AG09309 (cell line): Measurements from ENCODE around the gene LDLRAD3.

Experiments
- DNase-seq: peaks from one replicate; pipeline ENCODE4 v3.0.0-alpha.2; 2010; ENCODE audit warnings: low read depth
- H3K4me3 ChIP-seq: 2 replicates; pipeline ENCODE4 v1.5.1; 2011; ENCODE audit warnings: mild to moderate bottlenecking, low read depth, low read length, moderate library complexity; ENCODE audit not compliant: control insufficient read depth
- CTCF ChIP-seq: IDR thresholded peaks from 2 replicates; pipeline ENCODE4 v1.5.1; 2011; ENCODE audit warnings: mild to moderate bottlenecking, low read depth, low read length, inconsistent platforms; ENCODE audit not compliant: insufficient read depth, control insufficient read depth; ENCODE audit errors: missing control alignments

The LDLRAD3 gene

DNA sequence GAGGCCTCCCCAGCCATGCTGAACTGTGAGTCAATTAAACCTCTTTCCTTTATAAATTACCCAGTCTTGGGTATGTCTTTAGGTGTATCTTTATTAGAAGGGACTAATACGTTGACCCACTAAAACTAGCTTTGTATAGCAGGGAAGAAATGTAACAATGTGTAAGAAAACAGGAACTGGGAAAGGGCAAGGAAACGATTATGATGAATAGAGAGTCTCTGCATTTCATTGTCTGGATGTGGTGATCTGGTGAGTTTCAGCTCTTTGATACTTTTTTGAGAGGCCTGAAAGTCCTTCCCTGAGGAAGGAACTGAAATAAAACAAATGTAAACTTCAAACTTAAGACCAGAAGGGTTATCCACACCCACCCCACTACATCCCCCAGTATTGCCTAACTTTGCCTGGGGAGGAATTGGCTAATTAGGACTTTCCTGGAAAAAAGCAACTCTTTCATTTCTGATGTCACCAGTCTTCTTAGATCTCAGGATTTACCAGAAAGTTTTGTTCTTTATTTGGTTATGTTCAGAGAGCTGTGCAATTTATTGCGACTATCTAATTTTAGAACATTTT is 119.0 kb downstream of the LDLRAD3 start:
- no peak for DNase-seq
- no peak overlapping the region for H3K4me3 ChIP-seq
- no peak for TF ChIP-seq CTCF

GRCh38 chr11:36065436-36065835 is 121.6 kb downstream of the LDLRAD3 start:
- DNase-seq: no peak
- TF ChIP-seq CTCF: no peak
- H3K4me3 ChIP-seq: no peak overlapping the region

- no peak overlapping the region for H3K4me3 ChIP-seq
- DNase-seq: no peak
- TF ChIP-seq CTCF: no peak
Measured at GRCh38 chr11:36066891-36067290, 123.0 kb downstream of the LDLRAD3 start.

GRCh38 chr11:36069576-36070212 is 125.8 kb downstream of the LDLRAD3 start:
- no peak for DNase-seq
- no peak for TF ChIP-seq CTCF

DNA sequence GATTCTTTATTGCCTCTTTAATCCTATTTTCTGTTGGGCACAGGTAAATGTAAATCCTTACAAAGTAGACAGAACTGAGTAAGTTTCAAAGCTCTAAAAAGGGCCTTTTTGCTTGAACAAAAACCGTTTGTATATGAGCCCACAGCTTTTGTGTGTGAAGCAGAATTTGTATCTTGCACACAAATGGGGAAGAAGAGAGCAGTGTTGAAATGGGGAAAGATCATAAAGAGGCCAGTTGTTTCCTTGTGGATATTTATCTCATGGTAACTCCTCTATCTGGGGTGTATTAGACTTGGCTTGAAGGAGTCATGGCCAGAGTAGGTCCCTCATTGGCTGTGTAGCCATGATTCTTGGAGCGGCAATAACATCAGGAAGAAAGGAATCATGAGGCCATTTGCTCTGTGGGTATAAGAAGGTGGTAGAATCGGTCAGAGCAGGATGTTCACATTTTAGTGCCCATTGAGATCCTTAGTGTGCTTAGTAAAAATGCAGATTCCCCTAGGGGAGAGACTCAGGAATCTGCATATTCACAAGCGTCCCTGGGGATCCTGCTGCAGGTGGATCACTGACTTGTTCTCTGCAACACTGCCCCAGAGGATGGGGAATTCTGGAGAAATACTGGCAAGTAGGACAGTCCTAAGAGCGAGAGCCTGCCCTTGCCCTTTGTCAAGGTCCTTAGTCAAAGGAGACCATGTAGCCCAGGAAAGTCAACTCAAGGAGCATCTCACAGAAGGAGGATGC is 126.5 kb downstream of the LDLRAD3 start:
- no peak overlapping the region for H3K4me3 ChIP-seq
- DNase-seq: no peak
- TF ChIP-seq CTCF: no peak

More at GRCh38 chr11:36069576-36070212, 125.8 kb downstream of the LDLRAD3 start:
- no peak overlapping the region for H3K4me3 ChIP-seq

DNA sequence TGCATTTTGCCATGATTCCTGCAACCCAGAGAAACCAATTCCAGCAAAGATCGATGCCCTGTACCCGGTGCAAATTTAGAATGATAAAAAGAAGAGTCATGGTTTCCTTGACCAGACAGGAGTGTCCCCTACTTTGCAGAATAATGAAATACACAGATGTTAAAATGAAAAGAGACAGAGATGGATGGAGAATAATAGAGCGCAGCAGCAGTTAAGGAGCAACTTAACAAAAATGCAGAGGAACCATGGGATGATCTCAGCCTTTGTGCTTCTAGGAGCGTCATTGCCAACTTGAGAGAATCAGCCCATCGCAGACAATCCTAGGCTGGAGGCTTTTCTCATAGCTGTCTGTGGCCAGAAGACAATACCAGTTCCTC is 127.1 kb downstream of the LDLRAD3 start:
- no peak for TF ChIP-seq CTCF
- no peak overlapping the region for H3K4me3 ChIP-seq
- no peak for DNase-seq
